Upper lobe of right lung (tissue), 1 donor: ENCODE measurements around the gene ANAPC5. TPM values are rescaled to one million over a fixed set of nuclear protein-coding genes. Genes with fewer than 3 reads are reported as not detected.

ENCODE experiments used
- ATAC-seq: fragments of 200-7000 bp; cut with Tn5 transposase; one replicate; pipeline ENCODE4 v1.9.1; 2020; ENCODE audit warnings: mild to moderate bottlenecking, moderate library complexity
- DNase-seq: peaks from one replicate; pipeline ENCODE4 v3.0.0-alpha.2; 2020
- H3K27ac ChIP-seq: fragments of 200-600 bp; one replicate; pipeline ENCODE4 v1.8.0; 2022
- H3K27me3 ChIP-seq: fragments of 200-600 bp; one replicate; pipeline ENCODE4 v1.8.0; 2022; ENCODE audit warnings: mild to moderate bottlenecking
- H3K36me3 ChIP-seq: fragments of 200-600 bp; one replicate; pipeline ENCODE4 v1.8.0; 2022
- H3K4me1 ChIP-seq: fragments of 200-600 bp; one replicate; pipeline ENCODE4 v1.8.0; 2022
- H3K4me3 ChIP-seq: fragments of 200-600 bp; one replicate; pipeline ENCODE4 v1.8.0; 2022; ENCODE audit warnings: mild to moderate bottlenecking
- H3K9me3 ChIP-seq: fragments of 200-600 bp; one replicate; pipeline ENCODE4 v1.8.0; 2022
- intact Hi-C: fragments of 100-400 bp; cut with DNase I; formaldehyde crosslinking; loops from one replicate; pipeline ENCODE4 v1.11.0; 2022
- total RNA-seq: library from RNA; stranded (reverse); fragmentation: NEBNext Ultra II Directional; extraction: Animal tissue kit (Norgen Biotek cat#: 25700); gene quantifications from one replicate; pipeline ENCODE4 v1.2.1, GENCODE V29; 2021
- TF ChIP-seq, protein P1 (sequence below): fragments of 200-600 bp; IDR thresholded peaks from one replicate; pipeline ENCODE4 v1.8.0; 2022; ENCODE audit warnings: antibody characterized with exemption
- donor health status: DM: no; HTN: yes; CAD: no; lungs with severe emphysema.

ANAPC5 gene
- total RNA-seq, 1 donor from 2014 or later, result 83.8 TPM

DNA sequence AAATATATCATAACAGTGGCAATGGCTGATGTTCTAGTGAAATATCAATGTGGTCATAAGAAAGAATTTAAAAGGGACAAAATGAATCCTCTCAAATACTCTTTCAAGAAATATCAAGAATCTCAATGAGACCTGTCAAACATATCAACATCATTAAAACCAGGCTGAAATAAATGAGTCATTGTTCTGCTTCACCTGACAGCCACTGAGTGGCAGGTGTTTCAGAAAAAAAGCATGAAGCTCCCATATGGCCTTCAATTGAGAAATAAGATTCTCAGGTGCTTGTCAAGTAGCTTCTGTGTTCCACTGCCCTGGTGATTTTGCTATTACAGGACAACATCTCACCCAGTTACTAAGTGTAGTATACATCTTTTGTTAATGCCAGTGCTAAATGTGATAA, 21.5 kb downstream of the ANAPC5 start:
- Histone ChIP-seq H3K36me3 (peaks cover 98% of the 10 kb centered on the region), H3K4me1 (peaks cover 8% of the 10 kb centered on the region), H3K4me3 (no peak overlapping the region), H3K27ac (no peak overlapping the region), H3K27me3 (no peaks in the 10 kb centered on the region), H3K9me3 (no peaks in the 10 kb centered on the region)
- ATAC-seq (no peak), DNase-seq (no peak)
- intact Hi-C loops, result loop anchor here (10.0 kb wide), 1 partner anchor 114 kb away; no protein-coding TSS in a partner anchor
- TF ChIP-seq, protein P1, sequence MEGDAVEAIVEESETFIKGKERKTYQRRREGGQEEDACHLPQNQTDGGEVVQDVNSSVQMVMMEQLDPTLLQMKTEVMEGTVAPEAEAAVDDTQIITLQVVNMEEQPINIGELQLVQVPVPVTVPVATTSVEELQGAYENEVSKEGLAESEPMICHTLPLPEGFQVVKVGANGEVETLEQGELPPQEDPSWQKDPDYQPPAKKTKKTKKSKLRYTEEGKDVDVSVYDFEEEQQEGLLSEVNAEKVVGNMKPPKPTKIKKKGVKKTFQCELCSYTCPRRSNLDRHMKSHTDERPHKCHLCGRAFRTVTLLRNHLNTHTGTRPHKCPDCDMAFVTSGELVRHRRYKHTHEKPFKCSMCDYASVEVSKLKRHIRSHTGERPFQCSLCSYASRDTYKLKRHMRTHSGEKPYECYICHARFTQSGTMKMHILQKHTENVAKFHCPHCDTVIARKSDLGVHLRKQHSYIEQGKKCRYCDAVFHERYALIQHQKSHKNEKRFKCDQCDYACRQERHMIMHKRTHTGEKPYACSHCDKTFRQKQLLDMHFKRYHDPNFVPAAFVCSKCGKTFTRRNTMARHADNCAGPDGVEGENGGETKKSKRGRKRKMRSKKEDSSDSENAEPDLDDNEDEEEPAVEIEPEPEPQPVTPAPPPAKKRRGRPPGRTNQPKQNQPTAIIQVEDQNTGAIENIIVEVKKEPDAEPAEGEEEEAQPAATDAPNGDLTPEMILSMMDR, result no peak

DNA sequence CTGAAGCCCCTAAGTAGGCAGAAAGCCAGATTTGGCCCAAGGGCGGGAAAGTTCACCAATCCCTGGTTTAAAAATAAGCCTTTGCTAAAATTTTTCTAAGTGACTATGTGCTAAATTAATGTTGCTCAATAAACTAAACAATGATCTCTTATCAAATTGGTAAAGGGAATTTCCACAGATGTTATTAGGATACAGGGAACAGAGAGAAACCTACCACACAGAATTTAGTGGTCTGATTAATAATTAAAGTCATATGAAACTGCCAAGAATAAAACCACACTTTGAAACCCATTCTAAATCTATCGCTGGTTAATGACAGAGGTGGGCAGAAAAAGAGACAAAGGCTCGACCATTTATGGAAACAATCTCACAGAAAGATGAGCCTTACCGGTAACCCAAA, 22.0 kb downstream of the ANAPC5 start:
- H3K4me3 ChIP-seq, result no peak overlapping the region
- no peaks in the 10 kb centered on the region for H3K27me3 ChIP-seq
- no peak overlapping the region for H3K27ac ChIP-seq
- DNase-seq (no peak), ATAC-seq (no peak)
- H3K4me1 ChIP-seq, result peaks cover 8% of the 10 kb centered on the region
- H3K36me3 ChIP-seq, result peaks cover 98% of the 10 kb centered on the region
- intact Hi-C loops, result loop anchor here (10.0 kb wide), 1 partner anchor 115 kb away; no protein-coding TSS in a partner anchor
- TF ChIP-seq, protein P1, result no peak
- no peaks in the 10 kb centered on the region for H3K9me3 ChIP-seq

DNA sequence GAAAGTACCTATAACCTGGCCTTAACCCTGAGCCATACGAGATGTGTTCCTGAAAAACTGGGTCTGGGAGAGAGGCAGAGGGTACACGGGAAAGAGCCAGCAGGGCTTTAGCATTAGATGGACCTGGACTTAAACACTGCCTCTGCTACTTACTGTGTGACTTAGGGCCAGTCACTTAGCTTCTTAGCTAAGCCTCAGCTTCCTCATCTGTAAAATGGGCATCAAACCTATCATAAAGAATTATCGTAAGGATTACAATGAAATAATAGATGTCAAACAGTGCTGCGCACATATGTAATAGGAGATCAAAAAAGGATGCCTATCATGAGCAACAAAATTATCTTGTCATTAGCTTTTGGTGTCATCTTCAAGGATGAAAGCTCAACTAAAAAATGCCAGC, 23.6 kb downstream of the ANAPC5 start:
- TF ChIP-seq, protein P1, result no peak
- no peaks in the 10 kb centered on the region for H3K9me3 ChIP-seq
- peaks cover 97% of the 10 kb centered on the region for H3K36me3 ChIP-seq
- intact Hi-C loops, result no loop called here
- H3K27ac ChIP-seq, result no peak overlapping the region
- no peak overlapping the region for H3K4me3 ChIP-seq
- H3K4me1 ChIP-seq, result peaks cover 8% of the 10 kb centered on the region
- H3K27me3 ChIP-seq, result no peaks in the 10 kb centered on the region
- DNase-seq (no peak), ATAC-seq (no peak)

DNA sequence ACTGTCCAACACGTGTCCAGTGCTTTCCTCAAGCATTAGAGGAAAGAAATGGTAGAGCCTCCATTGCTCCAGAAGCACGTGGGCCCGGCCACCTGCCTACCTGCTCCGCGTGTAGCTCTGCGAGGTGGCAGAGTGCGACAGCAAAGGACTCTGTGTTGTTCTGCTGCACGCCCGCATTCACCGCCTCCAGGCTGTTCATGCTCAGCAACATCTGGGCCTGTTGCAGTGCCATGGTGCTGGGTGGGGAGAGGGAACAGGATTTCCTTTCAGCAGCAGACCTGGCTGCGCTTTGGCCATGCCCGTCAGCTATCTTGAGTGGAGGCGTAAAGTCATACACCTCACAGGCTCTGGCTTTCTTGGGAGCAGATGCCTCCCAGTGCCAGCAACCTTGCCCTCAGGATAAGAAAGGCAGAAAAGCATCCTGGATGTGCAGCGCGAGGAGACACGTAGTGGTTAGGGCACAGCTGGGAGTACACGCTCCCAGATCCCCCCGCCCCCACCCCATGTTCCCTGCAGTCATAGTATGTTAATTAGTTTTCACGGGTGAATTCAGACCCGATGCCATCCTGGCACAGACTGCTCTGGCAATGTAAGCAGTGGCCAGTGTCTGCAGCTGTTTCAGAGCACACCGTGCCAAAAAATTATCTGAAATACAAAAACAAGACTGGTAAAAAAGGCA, 25.1 kb downstream of the ANAPC5 start:
- TF ChIP-seq, protein P1, result no peak
- Histone ChIP-seq H3K4me1 (peaks cover 8% of the 10 kb centered on the region), H3K27me3 (no peaks in the 10 kb centered on the region), H3K27ac (no peak overlapping the region), H3K4me3 (no peak overlapping the region), H3K36me3 (peaks cover 96% of the 10 kb centered on the region), H3K9me3 (no peaks in the 10 kb centered on the region)
- intact Hi-C loops, result no loop called here
- ATAC-seq, result no peak
- no peak for DNase-seq

DNA sequence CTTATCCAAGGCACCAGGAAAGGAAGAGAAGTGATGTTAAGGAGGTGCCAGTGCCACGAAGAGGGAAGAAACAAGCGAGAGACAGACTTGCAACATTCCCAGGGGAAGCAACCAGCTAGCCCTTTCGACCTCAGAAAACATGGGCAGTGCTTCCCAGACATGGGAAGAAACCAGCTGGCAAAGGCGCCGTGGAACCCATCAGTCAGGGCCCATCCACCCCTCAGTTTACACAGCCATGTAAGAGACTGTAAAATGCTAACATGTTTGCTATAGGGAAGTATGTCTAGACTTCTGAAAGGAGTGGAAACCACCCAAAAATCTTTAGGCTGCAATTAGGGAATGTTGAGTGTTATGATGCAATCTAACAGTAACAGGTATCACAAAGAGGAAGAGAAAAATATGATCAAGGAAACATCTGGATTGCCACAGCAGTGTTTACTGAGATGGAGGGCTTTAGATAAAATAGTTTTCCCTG, 26.3 kb downstream of the ANAPC5 start:
- DNase-seq, result no peak
- peak; percentile 50 for ATAC-seq
- peaks cover 8% of the 10 kb centered on the region for H3K4me1 ChIP-seq
- H3K9me3 ChIP-seq, result no peaks in the 10 kb centered on the region
- H3K27ac ChIP-seq, result no peak overlapping the region
- H3K4me3 ChIP-seq, result no peak overlapping the region
- intact Hi-C loops, result no loop called here
- no peaks in the 10 kb centered on the region for H3K27me3 ChIP-seq
- H3K36me3 ChIP-seq, result peaks cover 94% of the 10 kb centered on the region
- TF ChIP-seq, protein P1, result no peak
